HEK293 (cell line): ENCODE results near the gene PDSS2.
"Not testable (repeated sequence)": the region's sequence is repeated elsewhere in the genome, so short reads cannot be mapped to it uniquely, and the experiment has no call there.

Source experiments
- CTCF ChIA-PET: fragments of 350-600 bp; formaldehyde crosslinking; extraction: SDS; loops from one replicate; lab custom pipeline; 2021; ENCODE audit warnings: antibody characterized with exemption; lab: Yijun Ruan, JAX
- POLR2A ChIA-PET: fragments of 300-600 bp; formaldehyde crosslinking; extraction: SDS; loops from one replicate; lab custom pipeline; 2020; ENCODE audit warnings: antibody characterized with exemption, inconsistent platforms; lab: Yijun Ruan, JAX
- H3K27ac ChIP-seq: fragments of 200-500 bp; sonication (Bioruptor generic); 2 replicates; pipeline ENCODE4 v1.5.1; 2014; ENCODE audit warnings: low read depth, low read length, control low read depth, inconsistent platforms; ENCODE audit errors: extremely low read depth
- H3K36me3 ChIP-seq, 2 experiments: fragments of 200-500 bp in 1 of 2; sonication (Bioruptor generic) in 1 of 2; 1 replicate in 1 of 2; 2 replicates in 1 of 2; pipeline ENCODE4 v1.5.1; 2014 to 2017; ENCODE audit warnings: inconsistent platforms in 2 of 2, low read length in 2 of 2; ENCODE audit not compliant: control insufficient read depth in 2 of 2, insufficient read depth in 1 of 2
- H3K4me1 ChIP-seq: fragments of 200-500 bp; sonication (Bioruptor generic); 2 replicates; pipeline ENCODE4 v1.5.1; 2014; ENCODE audit warnings: mild to moderate bottlenecking, low read length, inconsistent platforms; ENCODE audit not compliant: control insufficient read depth, insufficient read depth
- H3K4me3 ChIP-seq: 2 replicates; pipeline ENCODE4 v1.5.1; 2011; ENCODE audit warnings: low read depth, mild to moderate bottlenecking, control low read depth, low read length, moderate library complexity
- H3K9me3 ChIP-seq: fragments of 200-500 bp; sonication (Bioruptor generic); 2 replicates; pipeline ENCODE4 v1.5.1; 2014; ENCODE audit warnings: low read depth, low read length, inconsistent platforms; ENCODE audit not compliant: control insufficient read depth, insufficient read depth
- BCL11B ChIP-seq: fragments of 450-650 bp; formaldehyde crosslinking; IDR thresholded peaks from 2 replicates; pipeline ENCODE4 v1.5.1; 2016; ENCODE audit warnings: low read depth, missing biosample characterization, missing genetic modification characterization
- GLIS1 ChIP-seq: fragments of 450-650 bp; formaldehyde crosslinking; IDR thresholded peaks from 2 replicates; pipeline ENCODE4 v1.5.1; 2016; ENCODE audit warnings: missing biosample characterization, missing genetic modification characterization
- MZF1 ChIP-seq: fragments of 450-650 bp; formaldehyde crosslinking; IDR thresholded peaks from 2 replicates; pipeline ENCODE4 v1.5.1; 2017; ENCODE audit warnings: missing biosample characterization, missing genetic modification characterization, borderline replicate concordance
- SETDB1 ChIP-seq: IDR thresholded peaks from one replicate; pipeline ENCODE4 v1.6.1; 2017; ENCODE audit warnings: mild to moderate bottlenecking, low read length, moderate library complexity, mixed read lengths; ENCODE audit not compliant: insufficient read length
- ZBTB11 ChIP-seq: fragments of 450-650 bp; formaldehyde crosslinking; conservative IDR thresholded peaks from 2 replicates; pipeline ENCODE4 v1.5.1; 2016; ENCODE audit warnings: low read depth, missing biosample characterization, missing genetic modification characterization
- ZBTB17 ChIP-seq: fragments of 450-650 bp; formaldehyde crosslinking; IDR thresholded peaks from 2 replicates; pipeline ENCODE4 v1.5.1; 2016; ENCODE audit warnings: missing biosample characterization, missing genetic modification characterization
- ZNF10 ChIP-seq: fragments of 450-650 bp; formaldehyde crosslinking; IDR thresholded peaks from 2 replicates; pipeline ENCODE4 v1.5.1; 2017; ENCODE audit warnings: missing biosample characterization, missing genetic modification characterization
- ZNF16 ChIP-seq: fragments of 450-650 bp; formaldehyde crosslinking; IDR thresholded peaks from 2 replicates; pipeline ENCODE4 v1.5.1; 2016; ENCODE audit warnings: low read depth, missing biosample characterization, missing genetic modification characterization
- ZNF169 ChIP-seq: fragments of 450-650 bp; formaldehyde crosslinking; IDR thresholded peaks from 2 replicates; pipeline ENCODE4 v1.5.1; 2016; ENCODE audit warnings: missing biosample characterization, missing genetic modification characterization
- ZNF302 ChIP-seq: fragments of 450-650 bp; formaldehyde crosslinking; IDR thresholded peaks from 2 replicates; pipeline ENCODE4 v1.5.1; 2016; ENCODE audit warnings: missing biosample characterization, missing genetic modification characterization, low read depth

The PDSS2 gene

GRCh38 chr6:107280791-107281190 is 178.6 kb downstream of the PDSS2 start (continued):
- TF ChIP-seq ZNF169 (tag by site-specific recombination): no peak
- TF ChIP-seq ZNF302 (tag by site-specific recombination): no peak

GRCh38 chr6:107280001-107280400 is 179.4 kb downstream of the PDSS2 start:
- H3K36me3 ChIP-seq, POLR2A ChIA-PET, H3K27ac ChIP-seq, CTCF ChIA-PET, H3K9me3 ChIP-seq, H3K4me3 ChIP-seq, H3K4me1 ChIP-seq: not testable (repeated sequence)

GRCh38 chr6:107275330-107275865 is 184.0 kb downstream of the PDSS2 start:
- H3K9me3 ChIP-seq: no peaks in the 10 kb centered on the region
- POLR2A ChIA-PET: no interaction called here
- no peak for TF ChIP-seq GLIS1 (tag by site-specific recombination)
- TF ChIP-seq MZF1: peak; percentile 44; the same call in 1 of the 2 replicates
- TF ChIP-seq SETDB1: peak; percentile 47
- no peak for TF ChIP-seq ZNF16 (tag by site-specific recombination)
- TF ChIP-seq ZBTB17 (tag by site-specific recombination): peak; percentile 40; the same call in 1 of the 2 replicates
- TF ChIP-seq ZNF10: peak; percentile 58; the same call in 1 of the 2 replicates
- TF ChIP-seq, all 188 proteins: peak for 4
- Histone ChIP-seq H3K4me1 (no peaks in the 10 kb centered on the region), H3K27ac (no peak overlapping the region), H3K36me3 (no peaks in the 10 kb centered on the region), H3K4me3 (no peak overlapping the region)
- CTCF ChIA-PET: interaction anchor here (0.5 to 0.9 kb wide), 4 partner anchors 9 to 916 kb away, joined by 3 to 6 read pairs (median 3); no protein-coding TSS in a partner anchor

GRCh38 chr6:107274288-107274687 is 185.1 kb downstream of the PDSS2 start:
- Histone ChIP-seq H3K4me3 (no peak overlapping the region), H3K9me3 (no peaks in the 10 kb centered on the region), H3K27ac (no peak overlapping the region), H3K4me1 (no peaks in the 10 kb centered on the region), H3K36me3 (no peaks in the 10 kb centered on the region)
- CTCF ChIA-PET: interaction anchor here (0.5 to 0.7 kb wide), 4 partner anchors 153 to 965 kb away, joined by 3 to 6 read pairs (median 4); no protein-coding TSS in a partner anchor
- TF ChIP-seq BCL11B (no peak), ZBTB11 (tag by site-specific recombination) (no peak)
- POLR2A ChIA-PET: interaction anchor here (0.7 kb wide), 1 partner anchor 577 kb away, joined by 4 read pairs; no protein-coding TSS in a partner anchor

- POLR2A ChIA-PET: no interaction called here
- no peak for TF ChIP-seq ZNF16 (tag by site-specific recombination)
- TF ChIP-seq, all 188 proteins: peak for 0
- CTCF ChIA-PET: interaction anchor here (0.6 to 0.7 kb wide), 2 partner anchors 38 to 427 kb away, joined by 3 read pairs; no protein-coding TSS in a partner anchor
Observed at GRCh38 chr6:107272246-107272645, 187.1 kb downstream of the PDSS2 start.

More at GRCh38 chr6:107272246-107272645, 187.1 kb downstream of the PDSS2 start:
- no peak overlapping the region for H3K4me3 ChIP-seq
- H3K36me3 ChIP-seq: no peaks in the 10 kb centered on the region
- no peaks in the 10 kb centered on the region for H3K4me1 ChIP-seq
- no peak overlapping the region for H3K27ac ChIP-seq
- H3K9me3 ChIP-seq: no peaks in the 10 kb centered on the region
